HG03469 (cell line): ENCODE results near the gene DHRS3.

Experiments
- ATAC-seq: cut with Tn5 transposase; IDR thresholded peaks from one replicate; pipeline ENCODE4 v1.9.1; 2021; ENCODE audit warnings: mild to moderate bottlenecking, moderate library complexity, moderate number of reproducible peaks; ENCODE audit not compliant: unreplicated experiment

Gene DHRS3

DNA sequence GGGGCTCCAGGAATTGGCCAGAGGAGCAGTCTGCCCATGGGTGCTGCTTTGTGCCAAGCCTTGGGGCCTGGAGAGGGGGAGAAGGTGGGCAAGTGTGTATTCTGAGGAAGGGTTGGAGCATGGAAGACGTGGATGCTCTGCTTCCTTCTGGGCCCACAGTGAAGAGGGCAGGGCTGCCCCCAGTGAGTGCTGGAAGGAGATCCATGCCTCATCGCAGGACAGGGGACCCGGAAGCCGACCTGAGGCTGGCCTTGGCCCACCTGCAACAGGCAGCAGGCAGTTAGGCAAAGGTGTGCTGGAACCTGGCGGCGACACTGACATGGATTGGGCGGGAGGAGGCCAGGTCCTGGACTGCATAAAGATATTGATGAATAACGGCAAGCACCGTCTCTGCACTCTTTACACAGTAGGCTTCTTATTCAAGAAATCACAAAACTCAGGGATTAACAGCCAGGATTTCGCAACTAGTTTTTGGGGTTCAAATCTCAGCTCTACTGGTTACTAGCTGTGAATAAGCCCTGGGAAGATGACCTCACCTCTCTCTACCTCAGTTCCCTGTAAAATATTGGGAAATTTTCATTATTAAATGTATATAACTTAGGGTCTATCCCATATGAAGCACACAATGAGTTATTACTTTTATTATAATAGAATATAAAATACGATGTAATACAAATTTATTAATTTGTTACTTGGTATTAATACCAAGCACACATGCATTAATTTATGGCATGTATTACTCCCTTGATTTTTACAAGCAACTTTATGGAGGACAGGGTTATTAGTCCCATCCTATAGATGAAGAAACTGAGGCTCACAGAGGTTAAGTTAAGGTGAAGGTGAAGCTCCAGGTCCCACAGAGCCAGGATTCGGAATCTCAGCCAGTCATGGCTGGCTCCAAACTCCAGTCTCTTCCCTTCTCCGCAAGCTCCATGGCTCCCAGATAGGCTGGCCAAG is 62.3 kb downstream of the DHRS3 start:
- no peak for ATAC-seq

- ATAC-seq = no peak
Observed at GRCh38 chr1:12554521-12555305, 63.3 kb downstream of the DHRS3 start.

GRCh38 chr1:12553963-12554362 is 64.0 kb downstream of the DHRS3 start:
- no peak for ATAC-seq

DNA sequence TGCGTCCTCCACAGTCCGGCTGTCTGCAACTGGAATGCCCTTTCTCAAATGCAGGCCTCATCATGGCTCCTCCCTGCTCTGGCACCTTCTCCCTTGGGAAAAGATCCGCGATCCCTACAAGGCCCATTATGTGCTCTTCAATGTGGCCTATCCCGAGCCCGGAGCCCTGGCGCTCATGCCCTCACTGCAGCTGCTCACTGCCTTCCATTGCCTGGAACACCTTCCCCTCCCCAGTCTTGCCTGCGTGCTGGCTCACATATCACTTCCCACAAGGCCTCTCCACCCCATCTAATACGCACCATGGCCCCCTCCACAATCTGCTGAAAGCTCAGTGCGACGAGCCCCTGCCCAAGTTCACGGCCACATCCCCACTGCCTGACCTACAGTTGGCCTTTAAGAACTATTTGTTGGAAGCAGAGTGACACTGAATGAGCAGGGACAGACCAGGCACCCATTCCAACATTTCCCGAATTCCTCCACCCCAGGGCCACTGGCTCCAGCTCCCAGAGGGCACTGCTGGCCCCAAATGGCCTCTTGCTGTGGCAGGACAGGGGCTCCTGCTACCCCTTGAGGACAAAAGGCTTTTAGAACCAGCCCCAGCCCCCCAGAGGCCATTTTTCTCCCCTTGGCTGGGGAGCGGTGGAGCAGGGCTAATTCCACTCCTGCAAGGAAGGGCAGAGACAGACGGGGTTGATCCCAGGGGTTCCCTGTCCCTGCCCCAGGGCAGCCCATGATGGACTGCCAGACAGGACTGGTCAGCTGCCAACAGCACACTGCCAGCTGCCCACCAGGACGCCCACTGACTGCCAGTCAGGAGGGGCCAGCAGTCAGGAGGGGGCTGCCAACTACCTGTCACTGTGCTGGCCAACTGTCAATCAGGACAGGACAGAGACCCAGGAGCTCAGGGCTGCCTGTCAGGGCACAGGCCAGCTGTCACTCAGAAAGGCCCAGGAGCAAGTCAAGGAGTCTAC is 64.8 kb downstream of the DHRS3 start:
- no peak for ATAC-seq

DNA sequence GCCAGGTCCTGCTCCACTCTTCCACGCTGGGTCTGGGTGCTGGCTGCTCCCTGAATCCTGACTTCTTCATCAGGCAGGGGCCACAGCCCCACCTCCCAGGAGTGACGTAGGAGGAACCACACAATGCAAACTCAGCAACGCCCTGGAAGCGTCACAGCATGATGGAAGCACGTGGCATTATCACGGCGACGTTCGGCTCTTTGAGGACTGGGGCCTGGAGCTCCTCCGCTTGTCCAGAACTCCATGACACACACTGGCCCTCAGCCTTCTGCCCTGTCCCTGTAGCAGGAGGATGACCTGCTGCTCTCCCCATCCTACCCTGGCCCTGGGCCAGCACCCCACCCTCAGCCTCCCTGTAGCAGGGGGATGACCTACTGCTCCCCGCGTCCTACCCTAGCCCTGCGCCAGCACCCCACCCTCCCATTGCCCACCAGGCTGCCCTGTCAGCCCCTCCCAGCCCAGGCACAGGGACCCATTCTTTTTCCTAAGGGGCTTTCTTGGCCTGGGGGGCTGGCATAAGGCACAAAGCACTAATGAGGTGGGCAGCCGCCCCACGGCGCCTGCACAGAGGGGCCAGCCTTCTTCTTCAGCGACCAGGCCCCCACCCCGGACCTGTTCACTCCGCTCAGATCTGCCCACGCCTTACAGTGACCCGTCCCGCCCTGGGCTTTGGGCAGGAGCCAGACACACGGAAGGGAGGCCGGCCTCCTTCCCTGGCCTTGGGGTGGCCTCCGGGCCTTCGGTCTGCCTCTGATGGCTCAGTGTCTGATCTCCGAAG is 65.7 kb downstream of the DHRS3 start:
- no peak for ATAC-seq

DNA sequence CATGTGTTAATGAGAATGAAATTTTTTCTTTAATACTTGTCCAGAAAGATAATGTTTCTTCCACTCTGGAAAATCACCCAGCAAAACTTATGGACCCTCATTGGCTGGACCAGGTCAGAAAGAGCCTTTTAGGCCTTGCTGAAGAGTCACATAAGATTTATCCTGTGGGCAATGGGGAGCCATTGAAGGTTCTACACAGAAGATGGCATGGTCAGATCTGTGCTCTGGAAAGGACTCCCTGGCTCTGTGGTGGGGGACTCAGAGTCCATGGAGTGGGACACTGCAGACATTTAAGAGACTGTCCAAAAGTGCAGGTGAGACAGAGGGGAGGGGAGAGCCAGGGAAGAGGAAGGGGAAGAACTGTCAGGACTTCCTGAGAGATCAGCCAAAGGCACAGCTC is 66.4 kb downstream of the DHRS3 start:
- ATAC-seq = no peak

GRCh38 chr1:12549460-12550349 is 68.3 kb downstream of the DHRS3 start:
- no peak for ATAC-seq

DNA sequence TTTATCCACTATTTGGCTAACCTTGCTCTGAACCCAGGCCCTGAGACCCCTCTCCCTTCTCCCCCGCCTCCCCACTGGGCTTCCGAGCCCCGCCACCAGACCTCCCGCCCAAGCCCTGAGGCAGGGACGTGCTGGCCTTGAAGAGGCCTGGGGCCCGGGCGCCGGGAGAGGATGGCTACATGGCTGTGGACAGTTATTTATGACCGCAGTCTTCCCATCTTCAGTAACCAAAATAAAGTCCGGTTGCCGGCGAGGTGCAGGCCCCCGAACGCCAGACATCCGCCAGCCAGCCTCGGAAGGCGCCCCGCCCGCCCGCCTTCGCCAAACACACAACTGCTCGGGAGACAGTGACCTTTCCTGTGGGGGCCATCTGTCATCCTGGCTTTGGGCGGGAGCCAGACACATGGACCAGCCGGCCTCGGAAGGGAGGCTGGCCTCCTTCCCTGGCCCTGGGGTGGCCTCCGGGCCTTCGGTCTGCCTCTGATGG is 69.0 kb downstream of the DHRS3 start:
- no peak for ATAC-seq

DNA sequence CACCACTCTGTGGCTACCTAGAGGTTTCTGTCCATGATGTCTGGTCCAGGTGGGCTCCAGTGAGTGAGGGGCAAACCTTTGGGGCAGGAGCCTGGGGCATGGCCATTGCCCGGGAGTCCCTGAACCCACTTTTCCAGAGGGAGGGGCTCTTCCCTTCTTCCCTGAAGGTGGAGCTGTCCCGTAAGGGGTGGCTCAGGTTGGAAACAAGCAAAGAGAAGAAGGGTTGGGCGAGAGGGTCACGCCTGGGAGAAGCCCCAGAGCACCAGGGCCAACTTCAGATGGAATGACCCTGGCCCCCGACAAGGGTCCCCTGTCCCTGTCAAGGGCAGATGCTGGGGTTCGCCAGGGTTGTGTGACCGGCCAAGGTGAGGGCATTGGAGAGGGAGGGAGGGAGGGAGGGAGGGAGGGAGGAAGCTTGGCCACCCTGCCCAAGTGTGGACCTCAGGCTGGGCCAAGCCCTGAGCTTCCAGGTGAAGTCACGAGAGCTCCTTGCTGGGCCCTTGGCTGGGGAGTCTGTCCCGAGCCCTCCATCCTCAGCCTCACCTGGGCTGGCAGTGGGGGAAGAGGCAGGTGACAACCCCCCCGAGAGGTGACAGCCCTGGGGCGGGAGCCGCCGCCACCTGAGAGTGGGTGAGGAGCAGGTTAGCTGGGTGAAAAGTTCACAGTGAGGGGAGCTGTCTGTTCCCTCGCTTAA is 69.6 kb downstream of the DHRS3 start:
- ATAC-seq = no peak

- ATAC-seq = no peak
Observed at GRCh38 chr1:12547586-12548225, 70.3 kb downstream of the DHRS3 start.

DNA sequence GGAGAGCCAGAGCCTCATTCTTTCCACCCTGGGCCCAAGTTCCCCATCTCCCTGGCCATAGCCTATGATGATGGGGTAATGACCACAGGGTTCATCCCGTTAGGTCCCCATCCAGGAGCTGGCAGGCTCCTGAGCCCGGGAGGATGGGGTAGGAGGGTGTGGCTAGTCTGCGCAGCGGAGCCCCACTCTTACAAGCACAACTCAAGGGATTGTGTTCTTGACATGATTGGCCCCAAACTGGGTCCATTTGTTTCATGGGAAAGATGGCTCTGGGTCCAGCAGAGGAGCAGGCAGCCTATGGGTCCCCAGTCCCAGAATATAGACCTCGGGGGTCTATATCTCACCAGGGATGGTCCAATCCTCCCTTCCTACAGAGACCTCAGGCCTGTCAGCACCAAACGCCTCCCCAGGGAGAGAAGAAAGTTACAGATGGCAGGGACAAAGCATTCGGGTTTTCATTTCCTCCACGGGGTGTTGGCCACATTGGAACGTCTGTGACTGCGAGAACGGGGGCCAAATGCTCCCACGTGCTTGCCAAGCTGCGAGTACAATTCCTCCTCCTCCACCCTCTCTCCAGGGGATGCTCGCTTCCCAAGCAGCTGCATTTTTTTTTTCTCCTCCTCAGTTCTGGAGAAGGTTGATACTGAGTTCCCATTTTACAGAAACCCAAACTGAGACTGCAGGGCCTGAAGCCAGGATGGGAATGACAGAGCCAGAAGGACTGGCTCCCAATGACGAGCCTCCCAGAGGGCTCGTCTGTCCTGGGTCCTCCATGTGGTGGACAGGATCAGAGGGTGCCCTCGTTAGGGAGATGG is 71.0 kb downstream of the DHRS3 start:
- ATAC-seq = no peak

GRCh38 chr1:12544992-12545391 is 73.0 kb downstream of the DHRS3 start:
- no peak for ATAC-seq

DNA sequence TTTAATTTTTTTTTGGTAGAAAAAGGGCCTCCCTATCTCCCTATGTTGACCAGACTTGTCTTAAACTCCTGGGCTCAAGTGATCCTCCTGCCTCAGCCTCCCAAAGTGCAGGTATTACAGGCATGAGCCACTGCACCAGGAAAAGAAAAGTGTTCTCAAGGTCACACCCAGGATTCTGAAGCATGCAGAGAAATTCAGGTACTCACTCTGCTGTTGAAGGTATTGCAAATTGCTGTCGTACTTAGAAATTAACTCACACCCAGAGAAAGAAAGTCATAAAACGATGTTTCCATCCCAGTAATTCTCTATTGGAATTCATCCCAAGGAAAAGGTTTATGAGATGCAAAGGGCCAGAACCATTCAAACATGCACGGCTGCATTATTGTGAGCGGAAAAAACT is 73.7 kb downstream of the DHRS3 start:
- ATAC-seq = no peak

GRCh38 chr1:12543740-12544154 is 74.3 kb downstream of the DHRS3 start:
- no peak for ATAC-seq

DNA sequence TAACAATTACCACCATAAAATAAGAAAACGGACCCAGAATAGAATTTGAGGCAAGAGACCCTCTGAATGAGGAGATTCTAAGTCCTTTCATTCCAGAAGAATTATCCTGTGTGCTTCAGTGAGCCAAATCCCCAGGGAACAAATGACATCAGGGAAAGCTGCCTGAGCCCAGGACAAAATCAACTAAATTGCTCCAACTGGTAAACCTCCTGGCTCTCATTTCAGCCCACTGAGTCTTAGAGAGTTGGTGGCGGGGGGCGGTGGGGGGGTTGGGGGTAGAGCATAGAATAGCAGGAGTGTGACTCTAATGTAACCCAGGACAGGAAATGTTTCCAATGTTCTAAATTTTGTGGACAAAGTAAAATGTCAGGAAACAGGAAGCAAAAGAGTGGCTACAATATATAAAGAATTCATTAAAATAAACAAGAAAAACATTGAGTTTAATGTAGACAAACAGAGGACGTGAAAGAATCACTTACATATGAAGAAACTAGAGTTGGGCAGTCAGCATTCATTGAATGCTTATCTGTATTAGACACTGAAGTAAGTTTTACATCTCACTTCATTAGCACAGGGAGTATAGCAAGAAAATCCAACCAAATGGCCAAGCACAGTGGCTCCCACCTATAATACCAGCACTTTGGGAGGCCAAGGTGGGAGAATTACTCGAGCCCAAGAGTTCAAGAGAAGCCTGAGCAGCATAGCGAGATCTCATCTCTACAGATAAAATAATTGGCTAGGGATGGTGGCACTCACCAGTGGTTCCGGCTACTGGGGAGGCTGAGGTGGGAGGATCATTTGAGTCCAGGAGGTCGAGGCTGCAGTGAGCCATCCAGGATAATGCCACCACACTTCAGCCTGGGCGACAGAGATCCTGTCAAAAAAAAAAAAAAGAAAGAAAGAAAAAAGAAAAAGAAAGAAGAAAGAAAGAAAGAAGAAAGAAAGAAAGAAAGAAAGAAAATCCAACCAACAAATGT is 75.1 kb downstream of the DHRS3 start:
- no peak for ATAC-seq

GRCh38 chr1:12542138-12542465 is 75.9 kb downstream of the DHRS3 start:
- ATAC-seq = no peak
